Trophoblast cell (in vitro differentiated cells and primary cell): Measurements from ENCODE around the gene ZRANB1.

Source experiments
- DNase-seq, 2 donors: peaks; one replicate each; pipeline ENCODE4 v3.0.0-alpha.2; 2016
- H2AFZ ChIP-seq: 2 replicates; pipeline ENCODE4 v1.6.1; 2013; ENCODE audit warnings: low read length, moderate library complexity, mild to moderate bottlenecking; ENCODE audit not compliant: insufficient read depth, poor library complexity
- H2AK5ac ChIP-seq: 2 replicates; pipeline ENCODE4 v1.6.1; 2013; ENCODE audit warnings: mild to moderate bottlenecking, low read length
- H2BK120ac ChIP-seq: 2 replicates; pipeline ENCODE4 v1.6.1; 2013; ENCODE audit warnings: low read length, mild to moderate bottlenecking, moderate library complexity; ENCODE audit not compliant: insufficient read depth, poor library complexity
- H2BK12ac ChIP-seq: 2 replicates; pipeline ENCODE4 v1.6.1; 2013; ENCODE audit warnings: mild to moderate bottlenecking, low read length, moderate library complexity
- H2BK5ac ChIP-seq: 2 replicates; pipeline ENCODE4 v1.6.1; 2013; ENCODE audit warnings: low read length, low read depth, moderate library complexity, mild to moderate bottlenecking; ENCODE audit not compliant: poor library complexity
- H3K14ac ChIP-seq: 2 replicates; pipeline ENCODE4 v1.6.1; 2013; ENCODE audit warnings: mild to moderate bottlenecking, low read length
- H3K18ac ChIP-seq: 2 replicates; pipeline ENCODE4 v1.6.1; 2013; ENCODE audit warnings: mild to moderate bottlenecking, low read length
- H3K23ac ChIP-seq: 2 replicates; pipeline ENCODE4 v1.6.1; 2013; ENCODE audit warnings: low read length
- H3K27ac ChIP-seq: 2 replicates; pipeline ENCODE4 v1.5.1; 2013; ENCODE audit warnings: low read depth, mild to moderate bottlenecking, inconsistent platforms, low read length, moderate library complexity
- H3K27me3 ChIP-seq: 2 replicates; pipeline ENCODE4 v1.6.1; 2013; ENCODE audit warnings: inconsistent platforms, mild to moderate bottlenecking, low read length, moderate library complexity; ENCODE audit not compliant: insufficient read depth
- H3K36me3 ChIP-seq, 2 experiments: 1 replicate in 1 of 2; 2 replicates in 1 of 2; pipeline ENCODE4 v1.6.1; 2013; ENCODE audit warnings: low read length in 2 of 2, mild to moderate bottlenecking in 2 of 2, moderate library complexity in 1 of 2; ENCODE audit not compliant: insufficient read depth in 2 of 2, control insufficient read depth in 1 of 2
- H3K4ac ChIP-seq: 2 replicates; pipeline ENCODE4 v1.6.1; 2013; ENCODE audit warnings: low read depth, mild to moderate bottlenecking, low read length, moderate library complexity
- H3K4me1 ChIP-seq, 2 experiments: 1 replicate in 1 of 2; 2 replicates in 1 of 2; pipeline ENCODE4 v1.6.1; 2013; ENCODE audit warnings: low read length in 2 of 2, mild to moderate bottlenecking in 2 of 2, moderate library complexity in 1 of 2; ENCODE audit not compliant: insufficient read depth in 2 of 2, control insufficient read depth in 1 of 2
- H3K4me2 ChIP-seq: 2 replicates; pipeline ENCODE4 v1.6.1; 2013; ENCODE audit warnings: inconsistent platforms, mild to moderate bottlenecking, low read length, moderate library complexity
- H3K4me3 ChIP-seq: 2 replicates; pipeline ENCODE4 v1.5.1; 2013; ENCODE audit warnings: mild to moderate bottlenecking, low read depth, low read length, inconsistent platforms
- H3K79me1 ChIP-seq: one replicate; pipeline ENCODE4 v1.6.1; 2013; ENCODE audit warnings: low read length
- H3K79me2 ChIP-seq: 2 replicates; pipeline ENCODE4 v1.6.1; 2013; ENCODE audit warnings: low read length, mild to moderate bottlenecking; ENCODE audit not compliant: control insufficient read depth, insufficient read depth, poor library complexity
- H3K9ac ChIP-seq: 2 replicates; pipeline ENCODE4 v1.6.1; 2013; ENCODE audit warnings: mild to moderate bottlenecking, low read length
- H3K9me3 ChIP-seq: 2 replicates; pipeline ENCODE4 v1.6.1; 2013; ENCODE audit warnings: low read depth, mild to moderate bottlenecking, control low read depth, inconsistent platforms, low read length; ENCODE audit not compliant: insufficient read depth
- H4K12ac ChIP-seq: 2 replicates; pipeline ENCODE4 v1.6.1; 2013; ENCODE audit warnings: low read depth, mild to moderate bottlenecking, low read length, moderate library complexity
- H4K8ac ChIP-seq: 2 replicates; pipeline ENCODE4 v1.6.1; 2013; ENCODE audit warnings: low read depth, mild to moderate bottlenecking, low read length, moderate library complexity
- H4K91ac ChIP-seq: one replicate; pipeline ENCODE4 v1.6.1; 2013; ENCODE audit warnings: low read depth, mild to moderate bottlenecking, low read length, moderate library complexity
- WGBS: extraction: QIAGEN DNeasy Blood & Tissue Kit; methylation state at CpG from one replicate; pipeline ENCODE4 v1.1.7; 2013; ENCODE audit warnings: missing lambda C conversion rate; ENCODE audit not compliant: insufficient read length, insufficient coverage; ENCODE audit errors: extremely low coverage; 5-methylcytosine and 5-hydroxymethylcytosine counted together

Gene ZRANB1

DNA sequence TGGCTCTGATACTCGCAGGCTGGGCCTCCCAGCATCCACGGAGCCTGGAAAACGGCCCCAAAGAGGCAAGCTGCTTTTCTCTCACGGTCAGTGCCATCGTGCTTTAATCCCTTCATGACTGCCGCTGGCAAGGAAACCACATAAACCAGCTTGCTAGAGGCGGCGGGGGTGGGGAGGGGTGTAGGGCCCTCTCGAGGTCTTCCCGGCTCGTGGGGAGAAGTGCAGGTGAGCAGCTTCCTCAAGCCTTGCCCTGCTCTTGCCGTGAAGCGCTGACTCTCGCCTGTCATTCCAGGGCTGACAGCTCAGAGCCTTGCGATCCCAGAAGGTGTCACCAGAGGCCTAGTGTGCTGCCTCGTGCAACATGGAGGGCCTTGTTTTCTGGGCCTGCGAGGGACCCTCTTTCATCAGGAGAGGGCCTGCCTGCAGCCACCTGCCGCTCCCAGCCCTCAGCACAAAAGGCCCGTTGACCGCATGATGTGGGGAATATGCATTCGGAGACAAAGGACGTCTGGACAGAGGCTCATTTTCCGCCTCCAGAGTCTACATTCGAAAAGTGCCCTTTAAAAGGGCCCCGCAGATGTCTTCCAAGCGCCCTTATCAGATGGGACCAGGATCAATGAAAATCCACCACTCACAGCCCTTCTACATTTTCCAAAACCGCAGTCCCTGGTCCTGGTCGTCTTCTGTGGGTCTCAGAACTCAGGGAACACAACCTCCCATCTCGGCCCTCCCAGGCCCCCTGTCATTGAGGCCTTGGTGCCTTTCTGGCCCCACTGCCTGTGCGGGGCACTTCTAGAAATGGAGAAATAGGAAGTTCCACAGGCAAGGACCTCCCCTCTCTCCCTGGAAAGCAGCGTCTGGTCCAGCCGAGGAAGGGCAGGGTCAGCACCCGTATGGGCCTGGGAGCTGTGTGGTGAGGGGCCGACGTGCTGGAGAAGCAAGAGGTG is 58.7 kb downstream of the ZRANB1 start:
- peaks cover 4% of the 10 kb centered on the region for H3K9me3 ChIP-seq
- no peak overlapping the region for H2AK5ac ChIP-seq
- DNase-seq = no peak
- no peaks in the 10 kb centered on the region for H3K27me3 ChIP-seq
- H3K9ac ChIP-seq = no peak overlapping the region
- H2BK12ac ChIP-seq = no peak overlapping the region
- H3K4me1 ChIP-seq = no peaks in the 10 kb centered on the region
- H3K4me2 ChIP-seq = no peak overlapping the region
- H3K79me1 ChIP-seq = no peaks in the 10 kb centered on the region
- no peak overlapping the region for H4K8ac ChIP-seq
- H3K4me3 ChIP-seq = no peak overlapping the region
- H2BK5ac ChIP-seq = no peak overlapping the region
- no peak overlapping the region for H2AFZ ChIP-seq
- H3K4ac ChIP-seq = no peak overlapping the region
- H3K79me2 ChIP-seq = no peaks in the 10 kb centered on the region
- no peak overlapping the region for H4K91ac ChIP-seq
- no CpG with 5 or more reads among the region's 35 CpGs for WGBS
- no peak overlapping the region for H3K14ac ChIP-seq
- peaks cover 83 to 86% of the 10 kb centered on the region in 2 experiments for H3K36me3 ChIP-seq
- no peak overlapping the region for H2BK120ac ChIP-seq
- H3K23ac ChIP-seq = no peak overlapping the region
- H4K12ac ChIP-seq = no peak overlapping the region
- H3K18ac ChIP-seq = no peak overlapping the region
- H3K27ac ChIP-seq = no peak overlapping the region

DNA sequence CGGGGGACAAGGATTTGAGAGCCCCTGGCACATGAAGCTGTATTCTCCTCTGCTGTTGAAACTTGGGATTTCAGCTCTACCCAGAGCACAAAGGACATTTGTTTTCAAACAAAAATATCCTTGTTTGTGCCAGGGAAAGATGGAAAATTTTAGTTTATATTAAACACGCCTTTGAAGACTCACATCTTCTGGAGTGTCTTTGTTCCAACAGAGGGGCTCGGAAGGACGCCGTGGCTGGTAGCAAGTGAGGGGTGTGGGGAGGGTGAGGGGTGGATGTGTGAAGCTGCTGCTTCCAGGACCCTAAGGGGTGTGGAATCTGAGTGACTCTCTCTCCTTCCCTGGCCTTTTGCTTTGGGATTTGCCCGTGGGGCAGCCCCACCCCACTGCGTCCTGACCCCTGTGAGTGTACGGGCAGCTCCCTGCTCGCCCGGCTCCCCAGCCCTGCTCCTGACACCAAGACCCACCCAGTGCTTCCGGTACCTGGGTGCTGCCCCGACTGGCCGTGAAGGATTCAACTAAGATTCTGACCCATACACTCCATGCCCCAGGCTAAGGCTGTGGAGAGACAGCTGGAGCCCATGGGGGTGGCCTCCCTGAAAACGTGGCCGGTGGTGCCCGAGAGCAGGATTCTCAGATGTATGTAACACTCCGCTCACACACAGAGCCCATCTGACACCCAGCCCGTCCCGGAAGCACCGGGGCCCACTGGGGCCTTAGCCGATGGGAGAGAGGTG is 59.6 kb downstream of the ZRANB1 start:
- Histone ChIP-seq H2BK120ac (no peak overlapping the region), H4K12ac (no peak overlapping the region), H3K27ac (no peak overlapping the region), H2BK5ac (no peak overlapping the region), H2AK5ac (no peak overlapping the region), H3K36me3 (peaks cover 81 to 86% of the 10 kb centered on the region in 2 experiments), H2BK12ac (no peak overlapping the region), H3K79me1 (no peaks in the 10 kb centered on the region), H2AFZ (no peak overlapping the region), H3K4me3 (no peak overlapping the region), H3K14ac (no peak overlapping the region), H3K23ac (no peak overlapping the region), H3K4me1 (no peaks in the 10 kb centered on the region), H3K4ac (no peak overlapping the region), H3K9me3 (peaks cover 4% of the 10 kb centered on the region), H3K18ac (no peak overlapping the region), H3K4me2 (no peak overlapping the region), H3K9ac (no peak overlapping the region), H3K27me3 (no peaks in the 10 kb centered on the region), H3K79me2 (no peaks in the 10 kb centered on the region), H4K8ac (no peak overlapping the region), H4K91ac (no peak overlapping the region)
- no peak for DNase-seq
- no CpG with 5 or more reads among the region's 21 CpGs for WGBS

DNA sequence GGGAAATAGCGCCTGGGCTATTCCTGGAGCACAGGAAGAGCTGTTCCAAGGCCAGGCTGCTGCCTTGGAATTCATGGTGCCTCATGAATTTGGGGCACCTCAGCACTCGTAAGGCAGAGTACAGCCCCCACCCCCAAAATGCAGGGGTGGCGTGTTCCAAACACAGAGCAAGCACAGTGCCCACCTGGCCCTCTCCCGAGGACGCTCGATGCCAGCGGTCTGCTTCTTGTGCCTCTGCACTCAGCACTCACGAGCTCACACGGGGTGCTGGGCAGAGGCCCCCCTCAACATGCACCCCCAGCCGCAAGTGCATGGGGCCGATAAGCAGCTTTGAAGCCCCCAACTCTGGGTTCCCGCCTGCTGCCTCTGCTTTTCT is 60.1 kb downstream of the ZRANB1 start:
- Histone ChIP-seq H4K12ac (no peak overlapping the region), H4K91ac (no peak overlapping the region), H3K4me2 (no peak overlapping the region), H3K9ac (no peak overlapping the region), H3K18ac (no peak overlapping the region), H3K4ac (no peak overlapping the region), H3K27me3 (no peaks in the 10 kb centered on the region), H3K4me3 (no peak overlapping the region), H3K9me3 (peaks cover 4% of the 10 kb centered on the region), H3K27ac (no peak overlapping the region), H2BK12ac (no peak overlapping the region), H2AFZ (no peak overlapping the region), H3K14ac (no peak overlapping the region), H3K79me2 (no peaks in the 10 kb centered on the region), H3K4me1 (no peaks in the 10 kb centered on the region), H3K79me1 (no peaks in the 10 kb centered on the region), H3K36me3 (peaks cover 79 to 84% of the 10 kb centered on the region in 2 experiments), H3K23ac (no peak overlapping the region), H2BK5ac (no peak overlapping the region), H4K8ac (no peak overlapping the region), H2AK5ac (no peak overlapping the region), H2BK120ac (no peak overlapping the region)
- DNase-seq = no peak
- no CpG with 5 or more reads among the region's 12 CpGs for WGBS

DNA sequence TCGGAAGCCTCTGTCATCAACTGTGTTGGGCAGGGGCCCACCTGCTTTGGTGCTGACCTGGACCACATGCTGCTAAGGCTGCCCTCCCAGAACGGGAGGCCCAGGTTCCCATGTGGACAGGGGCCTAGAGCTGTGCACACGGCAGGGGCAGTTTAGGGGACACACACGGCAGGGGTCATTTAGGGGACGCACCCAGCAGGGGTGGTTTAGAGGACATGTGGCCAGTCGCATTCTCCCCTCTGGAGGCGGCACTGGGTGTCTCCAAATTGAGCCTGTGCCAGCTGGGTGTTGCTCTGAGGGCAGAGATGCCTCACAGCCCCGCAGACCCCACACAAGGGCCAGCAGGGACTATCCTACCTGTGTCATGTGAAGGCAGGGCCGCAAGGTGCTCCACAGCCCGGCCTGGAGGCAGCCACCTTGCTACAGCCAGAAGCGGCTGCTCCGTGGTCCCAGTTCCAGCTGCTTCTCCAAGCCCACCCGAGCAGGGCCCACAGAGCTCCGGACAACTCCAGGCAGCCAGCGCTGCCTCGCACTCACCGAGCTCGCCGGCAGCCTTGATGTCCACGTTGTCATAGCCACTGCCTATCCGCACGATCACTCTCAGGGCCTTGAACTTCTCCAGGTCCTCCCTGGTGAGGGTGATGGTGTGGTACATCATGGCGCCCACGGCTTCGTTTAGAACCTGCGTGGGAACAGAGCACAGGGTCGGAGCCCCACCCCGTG is 60.7 kb downstream of the ZRANB1 start:
- H3K9me3 ChIP-seq = peaks cover 4% of the 10 kb centered on the region
- no peaks in the 10 kb centered on the region for H3K27me3 ChIP-seq
- H4K12ac ChIP-seq = no peak overlapping the region
- H3K18ac ChIP-seq = no peak overlapping the region
- no peak overlapping the region for H3K23ac ChIP-seq
- no peak overlapping the region for H2AFZ ChIP-seq
- H3K79me2 ChIP-seq = no peaks in the 10 kb centered on the region
- H2AK5ac ChIP-seq = no peak overlapping the region
- no peak overlapping the region for H2BK5ac ChIP-seq
- H3K4me3 ChIP-seq = no peak overlapping the region
- peaks cover 0 to 4% of the 10 kb centered on the region in 2 experiments for H3K4me1 ChIP-seq
- no peak overlapping the region for H3K27ac ChIP-seq
- H2BK12ac ChIP-seq = no peak overlapping the region
- H3K36me3 ChIP-seq = peaks cover 75 to 79% of the 10 kb centered on the region in 2 experiments
- H4K8ac ChIP-seq = no peak overlapping the region
- no peak overlapping the region for H3K14ac ChIP-seq
- no CpG with 5 or more reads among the region's 28 CpGs for WGBS
- no peak overlapping the region for H4K91ac ChIP-seq
- no peak overlapping the region for H2BK120ac ChIP-seq
- no peak overlapping the region for H3K9ac ChIP-seq
- no peaks in the 10 kb centered on the region for H3K79me1 ChIP-seq
- H3K4ac ChIP-seq = no peak overlapping the region
- DNase-seq = no peak
- H3K4me2 ChIP-seq = no peak overlapping the region
